Neural cell (in vitro differentiated cells): ENCODE measurements around the gene RPP14. TPM values are rescaled to one million over a fixed set of nuclear protein-coding genes. Genes with fewer than 3 reads are reported as not detected.

Experiments used
- H2AFZ ChIP-seq: fragments of 200-600, 300-800 bp; sonication (generic), shearing (Covaris generic); 2 replicates; pipeline ENCODE4 v1.6.0; 2014; ENCODE audit warnings: low read depth, mild to moderate bottlenecking, antibody characterized with exemption, low read length, moderate library complexity
- H3F3A ChIP-seq: fragments of 200-600 bp; shearing (Covaris generic); 2 replicates; pipeline ENCODE4 v1.6.1; 2016; ENCODE audit warnings: mild to moderate bottlenecking, moderate library complexity, mixed read lengths, antibody characterized with exemption, low read length; ENCODE audit not compliant: insufficient read depth, poor library complexity, severe bottlenecking
- H3K27ac ChIP-seq: fragments of 200-600, 300-800 bp; sonication (generic), shearing (Covaris generic); 2 replicates; pipeline ENCODE4 v1.5.1; 2014; ENCODE audit warnings: mild to moderate bottlenecking, low read length, moderate library complexity
- H3K27me3 ChIP-seq: fragments of 300-800, 200-600 bp; sonication (generic), shearing (Covaris generic); 2 replicates; pipeline ENCODE4 v1.6.0; 2014; ENCODE audit warnings: mild to moderate bottlenecking, low read depth, low read length, moderate library complexity; ENCODE audit not compliant: insufficient read depth
- H3K36me3 ChIP-seq: fragments of 300-800, 200-600 bp; sonication (generic), shearing (Covaris generic); 2 replicates; pipeline ENCODE4 v1.5.1; 2014; ENCODE audit warnings: mild to moderate bottlenecking, antibody characterized with exemption, low read length, moderate library complexity; ENCODE audit not compliant: insufficient read depth
- H3K4me2 ChIP-seq: fragments of 300-800, 200-600 bp; sonication (generic), shearing (Covaris generic); 2 replicates; pipeline ENCODE4 v1.6.0; 2014; ENCODE audit warnings: mild to moderate bottlenecking, low read length
- H3K4me3 ChIP-seq: fragments of 300-800, 200-600 bp; sonication (generic), shearing (Covaris generic); 2 replicates; pipeline ENCODE4 v1.5.1; 2014; ENCODE audit warnings: mild to moderate bottlenecking, low read length, moderate library complexity
- H3K79me2 ChIP-seq: fragments of 200-600 bp; shearing (Covaris generic); replicated peaks from 2 replicates; pipeline ENCODE4 v1.6.0; 2014; ENCODE audit warnings: mild to moderate bottlenecking, low read length, moderate library complexity; ENCODE audit not compliant: insufficient read depth
- H3K9ac ChIP-seq: fragments of 300-800, 200-600 bp; sonication (generic), shearing (Covaris generic); 2 replicates; pipeline ENCODE4 v1.6.1; 2016; ENCODE audit warnings: mild to moderate bottlenecking, low read length, mixed read lengths
- H3K9me2 ChIP-seq: fragments of 200-600 bp; shearing (Covaris generic); 2 replicates; pipeline ENCODE4 v1.6.1; 2016; ENCODE audit warnings: mild to moderate bottlenecking, low read length, mixed read lengths; ENCODE audit not compliant: insufficient read depth
- H3K9me3 ChIP-seq: fragments of 200-600, 300-800 bp; sonication (generic), shearing (Covaris generic); 2 replicates; pipeline ENCODE4 v1.6.1; 2016; ENCODE audit warnings: mild to moderate bottlenecking, mixed run types, low read length, moderate library complexity, mixed read lengths
- H4K20me1 ChIP-seq: fragments of 200-600 bp; shearing (Covaris generic); 2 replicates; pipeline ENCODE4 v1.6.1; 2016; ENCODE audit warnings: mild to moderate bottlenecking, mixed run types; ENCODE audit not compliant: insufficient read depth
- CTCF ChIP-seq: fragments of 450-650 bp; IDR thresholded peaks from 2 replicates; pipeline ENCODE4 v1.5.1; 2014; ENCODE audit warnings: antibody characterized with exemption, mild to moderate bottlenecking, moderate library complexity; ENCODE audit not compliant: poor library complexity, severe bottlenecking
- EP300 ChIP-seq: fragments of 450-650 bp; conservative IDR thresholded peaks from 2 replicates; pipeline ENCODE4 v1.6.1; 2014; ENCODE audit warnings: antibody characterized with exemption, mild to moderate bottlenecking, moderate library complexity; ENCODE audit not compliant: poor library complexity, severe bottlenecking
- EZH2 ChIP-seq: fragments of 200-600, 300-800 bp; shearing (Covaris generic), sonication (generic); IDR thresholded peaks from 2 replicates; pipeline ENCODE4 v1.6.1; 2014; ENCODE audit warnings: antibody characterized with exemption, low read length, borderline replicate concordance, mild to moderate bottlenecking; ENCODE audit not compliant: insufficient read depth, poor library complexity, severe bottlenecking
- MXI1 ChIP-seq: fragments of 450-650 bp; conservative IDR thresholded peaks from 2 replicates; pipeline ENCODE4 v1.6.1; 2014; ENCODE audit warnings: antibody characterized with exemption, mild to moderate bottlenecking; ENCODE audit not compliant: poor library complexity, severe bottlenecking
- POLR2AphosphoS5 ChIP-seq: IDR thresholded peaks from 2 replicates; pipeline ENCODE4 v1.6.1; 2012
- RAD21 ChIP-seq: fragments of 450-650 bp; conservative IDR thresholded peaks from 2 replicates; pipeline ENCODE4 v1.6.1; 2014; ENCODE audit warnings: antibody characterized with exemption, mild to moderate bottlenecking, moderate library complexity
- REST ChIP-seq: IDR thresholded peaks from 2 replicates; pipeline ENCODE4 v1.6.1; 2012; ENCODE audit warnings: borderline replicate concordance
- SMC3 ChIP-seq: fragments of 450-650 bp; conservative IDR thresholded peaks from 2 replicates; pipeline ENCODE4 v1.6.1; 2014; ENCODE audit warnings: antibody characterized with exemption, mild to moderate bottlenecking, moderate library complexity; ENCODE audit not compliant: poor library complexity
- TAF1 ChIP-seq: IDR thresholded peaks from 2 replicates; pipeline ENCODE4 v1.6.1; 2012; ENCODE audit warnings: low read depth
- polyA plus RNA-seq: library from polyadenylated mRNA; depleted of rRNA; stranded (reverse); fragments of >200 nt; gene quantifications from 2 replicates; pipeline ENCODE4 v1.2.3, GENCODE V29; 2014

RPP14 gene
- polyA plus RNA-seq, 1 donor from 2014 or later = 13.0 TPM

- Histone ChIP-seq H3K27me3 (no peaks in the 10 kb centered on the region), H3K9me3 (no peaks in the 10 kb centered on the region), H2AFZ (no peak overlapping the region), H3F3A (no peaks in the 10 kb centered on the region), H3K36me3 (no peaks in the 10 kb centered on the region), H3K9ac (no peak overlapping the region), H3K4me2 (no peak overlapping the region), H3K4me3 (no peak overlapping the region), H3K27ac (no peak overlapping the region), H3K9me2 (no peaks in the 10 kb centered on the region), H4K20me1 (no peaks in the 10 kb centered on the region), H3K79me2 (no peaks in the 10 kb centered on the region)
- TF ChIP-seq REST (no peak), MXI1 (no peak), CTCF (no peak)
Observed at GRCh38 chr3:58366699-58367098, 60.7 kb downstream of the RPP14 start.

GRCh38 chr3:58369038-58369437, 63.0 kb downstream of the RPP14 start:
- Histone ChIP-seq H2AFZ (no peak overlapping the region), H3K9me3 (no peaks in the 10 kb centered on the region), H3K4me3 (no peak overlapping the region), H3K4me2 (no peak overlapping the region), H3F3A (no peaks in the 10 kb centered on the region), H4K20me1 (no peaks in the 10 kb centered on the region), H3K27me3 (no peaks in the 10 kb centered on the region), H3K36me3 (no peaks in the 10 kb centered on the region), H3K79me2 (no peaks in the 10 kb centered on the region), H3K9ac (no peak overlapping the region), H3K27ac (no peak overlapping the region), H3K9me2 (no peaks in the 10 kb centered on the region)
- TF ChIP-seq MXI1 (no peak), POLR2AphosphoS5 (no peak), TAF1 (no peak), EP300 (no peak), SMC3 (no peak), REST (no peak), RAD21 (no peak), EZH2 (no peak), CTCF (no peak)
